Subcutaneous abdominal adipose tissue (tissue), 5 donors: ENCODE data around the gene GCM1.

Source experiments
- H3K27ac ChIP-seq: one replicate; pipeline ENCODE4 v1.7.0; 2013; ENCODE audit warnings: low read depth, mild to moderate bottlenecking, inconsistent platforms, low read length, moderate library complexity
- H3K27me3 ChIP-seq, 5 donors: one replicate each; pipeline ENCODE4 v1.7.0; 2013; ENCODE audit warnings: low read length in 5 of 5, inconsistent platforms in 1 of 5; ENCODE audit not compliant: control insufficient read depth in 5 of 5, insufficient read depth in 4 of 5
- H3K36me3 ChIP-seq, 5 donors: one replicate each; pipeline ENCODE4 v1.7.0; 2013; ENCODE audit warnings: low read length in 5 of 5; ENCODE audit not compliant: control insufficient read depth in 5 of 5, insufficient read depth in 5 of 5
- H3K4me1 ChIP-seq, 5 donors: one replicate each; pipeline ENCODE4 v1.7.0; 2013; ENCODE audit warnings: low read length in 5 of 5, mild to moderate bottlenecking in 3 of 5, moderate library complexity in 1 of 5; ENCODE audit not compliant: control insufficient read depth in 5 of 5, insufficient read depth in 5 of 5
- H3K4me3 ChIP-seq, 5 donors: one replicate each; pipeline ENCODE4 v1.7.0; 2013; ENCODE audit warnings: low read length in 5 of 5, low read depth in 1 of 5
- H3K9ac ChIP-seq, 5 donors: one replicate each; pipeline ENCODE4 v1.7.0; 2013; ENCODE audit warnings: low read length in 5 of 5, mild to moderate bottlenecking in 4 of 5, moderate library complexity in 3 of 5
- H3K9me3 ChIP-seq, 5 donors: one replicate each; pipeline ENCODE4 v1.7.0; 2013; ENCODE audit warnings: low read length in 5 of 5; ENCODE audit not compliant: control insufficient read depth in 5 of 5
- donor health status: healthy.
- donor health status: healthy.
- donor health status: healthy.
- donor health status: healthy.
- donor health status: healthy.

GCM1 gene

DNA sequence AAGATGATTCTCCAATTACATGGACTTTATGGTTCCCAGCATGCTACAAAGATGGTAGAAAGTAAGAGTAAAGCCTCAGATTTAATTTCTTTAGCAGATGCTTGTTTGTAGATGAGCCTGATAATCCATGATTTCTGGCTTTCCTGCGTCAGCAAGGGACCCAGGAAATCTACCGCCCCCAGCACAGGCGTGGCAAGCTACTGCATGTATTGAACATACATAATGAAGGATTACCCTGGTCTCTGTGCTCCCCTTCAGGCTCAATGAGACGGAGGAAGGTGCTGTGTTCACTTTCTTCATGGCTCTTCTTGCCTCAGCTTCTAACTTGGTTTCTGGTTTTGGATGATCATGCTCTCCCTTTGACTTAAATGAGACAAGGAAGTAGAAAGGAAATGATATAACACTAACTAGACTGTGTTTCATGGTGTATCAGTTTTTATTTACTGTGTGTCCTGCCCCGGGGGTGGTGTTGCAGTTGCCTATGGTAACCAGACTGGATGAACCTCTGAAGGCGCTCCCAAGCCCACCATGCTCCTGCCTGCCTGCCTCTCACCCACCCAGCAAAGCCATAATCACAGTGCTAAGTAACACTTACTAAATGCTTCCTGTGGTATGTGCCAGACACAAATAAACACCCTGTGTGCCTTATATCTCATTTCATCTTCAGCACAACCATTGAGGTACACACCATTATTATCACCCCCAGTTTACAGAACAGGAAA is 17.9 kb downstream of the GCM1 start:
- Histone ChIP-seq H3K9me3 (no peaks in the 10 kb centered on the region), H3K4me3 (no peak overlapping the region), H3K27ac (no peak overlapping the region), H3K36me3 (no peaks in the 10 kb centered on the region), H3K27me3 (no peaks in the 10 kb centered on the region), H3K9ac (no peak overlapping the region), H3K4me1 (peaks cover 0 to 17% (median 2%) of the 10 kb centered on the region in 5 donors)

DNA sequence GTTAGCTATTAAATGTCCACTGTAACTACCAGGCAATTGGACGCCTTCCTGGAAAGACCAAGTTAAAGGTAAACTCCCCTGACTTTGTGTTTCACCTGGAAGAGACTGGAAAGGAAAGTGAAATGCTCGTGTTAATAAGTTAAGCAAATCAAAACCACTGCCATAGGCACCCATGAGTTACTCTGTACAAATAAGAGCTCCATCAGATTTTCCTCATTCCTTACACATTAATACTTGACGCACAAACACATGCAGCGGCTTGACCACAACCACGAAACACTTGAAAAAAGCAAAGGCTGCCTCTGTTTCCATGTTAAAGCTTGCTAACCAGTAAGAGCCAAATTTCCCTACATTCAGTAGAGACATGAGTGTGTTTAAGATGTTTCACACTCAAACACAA is 19.8 kb downstream of the GCM1 start:
- H3K9me3 ChIP-seq, result no peaks in the 10 kb centered on the region

DNA sequence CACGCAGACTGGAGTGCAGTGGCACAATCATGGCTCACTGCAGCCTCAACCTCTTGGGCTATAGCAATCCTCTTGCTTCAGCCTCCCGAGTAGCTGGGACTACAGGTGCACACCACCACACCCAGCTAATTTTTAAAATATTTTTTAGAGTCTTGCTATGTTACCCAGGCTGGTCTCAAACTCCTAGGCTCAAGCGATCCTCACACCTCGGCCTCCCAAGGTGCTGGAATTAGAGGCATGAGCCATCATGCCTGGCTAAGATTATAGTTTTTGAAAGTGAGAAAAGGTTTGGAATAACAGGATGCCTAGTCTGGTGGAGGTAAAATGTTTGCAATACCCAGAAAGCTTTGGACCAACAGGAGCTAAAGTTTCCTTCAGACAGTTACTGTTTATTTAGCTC is 23.4 kb downstream of the GCM1 start:
- no peaks in the 10 kb centered on the region for H3K27me3 ChIP-seq
- H3K4me3 ChIP-seq, result no peak overlapping the region
- no peak overlapping the region for H3K27ac ChIP-seq
- no peaks in the 10 kb centered on the region for H3K9me3 ChIP-seq
- peaks cover 0 to 2% (median 0%) of the 10 kb centered on the region in 5 donors for H3K4me1 ChIP-seq
- no peak overlapping the region for H3K9ac ChIP-seq
- no peaks in the 10 kb centered on the region for H3K36me3 ChIP-seq

More for the DNA sequence above, 19.8 kb downstream of the GCM1 start:
- peaks cover 0 to 2% (median 0%) of the 10 kb centered on the region in 5 donors for H3K4me1 ChIP-seq
- no peaks in the 10 kb centered on the region for H3K36me3 ChIP-seq
- H3K9ac ChIP-seq, result no peak overlapping the region
- H3K27me3 ChIP-seq, result no peaks in the 10 kb centered on the region
- no peak overlapping the region for H3K27ac ChIP-seq
- H3K4me3 ChIP-seq, result no peak overlapping the region

DNA sequence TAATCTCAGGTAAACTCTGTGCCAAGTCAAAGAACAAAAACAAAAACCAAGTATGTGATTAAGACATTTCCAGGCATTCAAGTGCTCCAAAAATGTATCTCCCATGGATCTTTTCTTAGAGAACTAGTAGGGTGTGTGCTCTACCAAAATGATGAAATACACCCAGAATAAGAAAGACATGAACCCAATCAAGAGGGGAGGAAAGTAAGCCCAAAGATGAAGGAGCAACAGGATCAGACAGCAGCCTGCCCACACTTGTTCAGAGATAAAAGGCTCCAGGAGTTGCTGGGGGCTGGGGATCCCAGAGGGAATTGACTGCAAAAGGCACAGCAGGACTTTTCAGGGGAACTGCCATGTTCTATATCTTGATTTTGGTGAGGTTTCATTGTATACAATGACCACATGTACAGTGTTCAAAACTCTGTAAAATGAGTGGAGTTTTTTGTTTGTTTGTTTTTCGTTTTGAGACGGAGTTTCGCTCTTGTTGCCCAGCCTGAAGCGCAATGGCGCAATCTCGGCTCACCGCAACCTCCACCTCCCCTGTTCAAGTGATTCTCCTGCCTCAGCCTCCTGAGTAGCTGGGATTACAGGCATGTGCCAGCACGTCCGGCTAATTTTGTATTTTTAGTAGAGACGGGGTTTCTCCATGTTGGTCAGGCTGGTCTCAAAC is 24.4 kb downstream of the GCM1 start:
- Histone ChIP-seq H3K27ac (no peak overlapping the region), H3K9me3 (no peaks in the 10 kb centered on the region), H3K9ac (no peak overlapping the region), H3K27me3 (no peaks in the 10 kb centered on the region), H3K36me3 (no peaks in the 10 kb centered on the region), H3K4me3 (no peak overlapping the region), H3K4me1 (peaks cover 0 to 7% (median 3%) of the 10 kb centered on the region in 5 donors)

DNA sequence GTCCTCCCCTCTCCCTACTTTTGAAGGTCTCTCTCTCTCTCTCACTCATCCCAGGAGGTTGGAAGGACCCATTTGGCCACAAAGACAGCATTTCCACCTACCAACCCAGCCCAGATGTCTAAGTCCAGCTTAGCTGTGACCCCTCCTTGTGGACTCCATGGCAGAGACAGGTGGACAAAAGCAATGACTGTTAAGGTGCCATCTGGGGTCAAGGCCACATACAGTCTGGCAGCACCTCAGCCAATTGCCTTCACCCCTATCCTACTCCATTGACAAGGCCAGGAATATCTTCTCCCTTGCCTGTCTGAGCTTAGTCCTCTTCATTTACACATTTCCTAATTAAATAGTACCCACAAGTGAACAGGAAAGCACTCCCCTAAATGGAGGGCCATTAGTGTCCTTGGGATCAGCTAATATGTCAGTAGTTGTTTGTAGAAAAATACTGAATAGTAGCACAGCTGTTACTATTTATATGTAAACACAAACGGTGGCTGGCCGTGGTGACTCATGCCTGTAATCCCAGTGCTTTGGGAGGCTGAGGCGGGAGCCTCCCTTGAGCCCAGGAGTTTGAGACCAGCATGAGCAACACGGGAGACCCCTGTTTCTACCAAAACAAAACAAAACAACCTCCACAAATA is 28.8 kb downstream of the GCM1 start:
- Histone ChIP-seq H3K36me3 (no peaks in the 10 kb centered on the region), H3K4me1 (peaks cover 0 to 15% (median 3%) of the 10 kb centered on the region in 5 donors), H3K27me3 (no peaks in the 10 kb centered on the region), H3K9ac (no peak overlapping the region), H3K4me3 (no peak overlapping the region), H3K27ac (no peak overlapping the region), H3K9me3 (no peaks in the 10 kb centered on the region)

DNA sequence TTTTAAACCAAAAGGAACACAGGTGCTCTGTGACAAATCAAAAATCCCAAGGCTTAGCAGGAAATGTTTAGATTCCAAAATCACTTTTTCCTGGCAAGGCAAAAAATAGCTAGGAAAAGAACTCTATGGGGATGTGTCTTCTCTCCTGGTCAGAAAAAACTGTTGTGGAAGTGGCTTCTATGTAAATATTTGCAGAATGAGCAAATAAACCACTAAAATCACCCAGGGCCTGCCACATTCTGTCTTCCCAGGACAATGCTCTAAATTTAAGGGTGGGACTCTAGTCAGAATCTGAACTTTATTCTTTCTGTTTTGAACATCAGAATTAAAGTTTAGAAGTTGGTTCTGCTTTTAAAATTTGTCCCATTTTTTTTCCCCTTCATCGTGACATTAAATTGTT is 29.3 kb downstream of the GCM1 start:
- no peaks in the 10 kb centered on the region for H3K9me3 ChIP-seq
- H3K36me3 ChIP-seq, result no peaks in the 10 kb centered on the region
- no peaks in the 10 kb centered on the region for H3K27me3 ChIP-seq
- peaks cover 0 to 17% (median 3%) of the 10 kb centered on the region in 5 donors for H3K4me1 ChIP-seq
- H3K27ac ChIP-seq, result no peak overlapping the region
- H3K4me3 ChIP-seq, result no peak overlapping the region
- no peak overlapping the region for H3K9ac ChIP-seq

DNA sequence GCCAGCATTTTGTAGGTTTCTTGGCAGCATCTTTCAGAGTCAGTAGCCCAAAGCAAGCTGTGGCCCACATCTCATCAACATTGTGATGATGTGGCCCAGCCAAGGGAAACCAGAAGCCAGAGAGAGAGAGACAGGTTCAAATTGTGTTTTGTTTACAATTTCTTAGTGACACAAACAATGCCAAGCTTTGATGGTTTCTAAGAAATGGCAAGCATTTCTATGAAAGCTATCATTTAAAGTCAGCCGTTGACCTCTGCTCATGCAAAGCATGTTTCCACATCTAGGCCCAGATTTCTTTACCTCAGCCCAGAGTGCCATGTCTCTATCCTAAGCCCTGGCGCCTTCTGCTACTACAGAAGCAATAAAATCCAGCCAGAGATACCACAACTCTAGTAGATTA is 32.9 kb downstream of the GCM1 start:
- no peak overlapping the region for H3K9ac ChIP-seq
- H3K4me3 ChIP-seq, result no peak overlapping the region
- H3K9me3 ChIP-seq, result no peaks in the 10 kb centered on the region
- H3K27me3 ChIP-seq, result no peaks in the 10 kb centered on the region
- H3K4me1 ChIP-seq, result peaks cover 3 to 24% (median 4%) of the 10 kb centered on the region in 5 donors
- no peaks in the 10 kb centered on the region for H3K36me3 ChIP-seq
- no peak overlapping the region for H3K27ac ChIP-seq

DNA sequence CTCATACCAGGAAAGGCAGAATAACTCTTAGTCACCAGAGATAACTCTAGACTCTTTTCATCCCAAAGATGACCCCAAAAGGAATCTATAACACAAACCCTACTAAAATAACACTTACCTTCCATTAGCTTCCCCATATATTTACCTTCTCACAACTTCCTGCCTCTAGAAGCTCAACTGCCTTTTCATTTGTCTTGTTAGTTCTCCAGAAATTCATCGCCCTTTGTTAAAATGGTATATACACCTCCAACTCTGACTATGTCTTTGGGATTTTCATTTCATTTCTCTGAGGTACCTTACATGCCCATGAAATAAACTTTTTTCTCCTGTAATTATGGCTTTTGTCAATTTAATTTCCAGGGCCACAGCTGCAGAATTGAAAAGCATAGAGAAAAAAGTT is 33.5 kb downstream of the GCM1 start:
- Histone ChIP-seq H3K4me3 (no peak overlapping the region), H3K4me1 (peaks cover 3 to 21% (median 4%) of the 10 kb centered on the region in 5 donors), H3K9ac (no peak overlapping the region), H3K36me3 (no peaks in the 10 kb centered on the region), H3K27me3 (no peaks in the 10 kb centered on the region), H3K9me3 (no peaks in the 10 kb centered on the region), H3K27ac (no peak overlapping the region)

DNA sequence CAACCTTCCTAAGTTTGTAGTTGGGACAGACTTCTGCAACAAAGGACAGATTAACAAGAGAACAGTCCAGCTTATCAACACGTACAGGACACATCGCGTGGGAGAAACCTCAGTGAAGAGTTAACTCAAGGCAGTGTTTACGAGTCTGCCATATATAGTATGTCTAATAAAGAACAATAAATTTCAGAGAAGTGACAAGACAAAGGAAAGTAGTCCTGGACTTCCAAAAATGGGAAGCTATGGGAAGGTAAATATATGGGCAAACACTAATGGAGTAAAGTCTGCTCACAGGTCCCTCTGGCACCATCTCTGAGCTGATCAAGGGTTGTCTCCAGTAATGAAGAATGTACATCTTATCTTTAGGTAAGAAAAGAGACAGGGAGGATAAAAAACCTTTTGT is 34.9 kb downstream of the GCM1 start:
- Histone ChIP-seq H3K4me1 (peaks cover 0 to 16% (median 3%) of the 10 kb centered on the region in 5 donors), H3K4me3 (no peak overlapping the region), H3K27me3 (no peaks in the 10 kb centered on the region), H3K9ac (no peak overlapping the region), H3K27ac (no peak overlapping the region), H3K36me3 (no peaks in the 10 kb centered on the region), H3K9me3 (no peaks in the 10 kb centered on the region)

DNA sequence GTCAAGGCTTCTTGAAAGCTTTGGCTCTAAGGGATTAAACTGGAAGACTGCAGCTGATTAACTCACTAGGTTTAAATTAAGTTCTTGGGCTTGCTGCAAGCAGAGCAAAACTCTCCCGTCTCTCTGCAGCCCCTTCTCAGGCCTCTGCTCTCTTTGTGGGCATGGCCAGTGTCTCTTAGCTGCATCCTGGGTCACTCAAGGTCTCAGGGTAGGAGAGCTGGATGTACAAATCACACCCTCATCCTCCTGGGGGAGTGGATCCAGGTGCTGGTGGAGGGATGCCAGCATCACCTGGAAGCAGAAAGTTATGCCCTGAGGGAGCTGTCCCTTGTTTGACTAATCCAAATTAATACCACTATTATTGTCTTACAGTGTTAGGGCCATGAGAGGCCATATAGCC is 35.8 kb downstream of the GCM1 start:
- Histone ChIP-seq H3K27ac (no peak overlapping the region), H3K9ac (no peak overlapping the region), H3K4me3 (no peak overlapping the region), H3K36me3 (no peaks in the 10 kb centered on the region), H3K9me3 (no peaks in the 10 kb centered on the region), H3K4me1 (peaks cover 0 to 16% (median 3%) of the 10 kb centered on the region in 5 donors), H3K27me3 (no peaks in the 10 kb centered on the region)
